Epithelial cell of proximal tubule (primary cell): ENCODE results near the gene DISP3. TPM values are rescaled to one million over a fixed set of nuclear protein-coding genes. Genes with fewer than 3 reads are reported as not detected.

Source experiments
- DNase-seq: peaks from one replicate; pipeline ENCODE4 v3.0.0-alpha.2; 2011; ENCODE audit warnings: low read depth
- H3K4me3 ChIP-seq: 2 replicates; pipeline ENCODE4 v1.5.1; 2011; ENCODE audit warnings: low read depth, mild to moderate bottlenecking, low read length
- CTCF ChIP-seq: conservative IDR thresholded peaks from 2 replicates; pipeline ENCODE4 v1.5.1; 2012; ENCODE audit warnings: low read depth, mild to moderate bottlenecking, low read length
- total RNA-seq: library from RNA; depleted of rRNA; stranded (reverse); fragments of >200 nt; gene quantifications from 2 replicates; pipeline ENCODE4 v1.2.3, GENCODE V29; 2015

Gene DISP3
- total RNA-seq, 1 donor from 2014 or later: 0.29 TPM

- no peak for TF ChIP-seq CTCF
- no peak overlapping the region for H3K4me3 ChIP-seq
- no peak for DNase-seq
Observed at GRCh38 chr1:11468878-11469277, 10.1 kb upstream of the DISP3 start.

GRCh38 chr1:11470912-11471311, 8.0 kb upstream of the DISP3 start:
- no peak for DNase-seq
- no peak overlapping the region for H3K4me3 ChIP-seq
- no peak for TF ChIP-seq CTCF

- no peak for TF ChIP-seq CTCF
- no peak for DNase-seq
- H3K4me3 ChIP-seq: no peak overlapping the region
Observed at GRCh38 chr1:11471473-11471872, 7.5 kb upstream of the DISP3 start.

DNA sequence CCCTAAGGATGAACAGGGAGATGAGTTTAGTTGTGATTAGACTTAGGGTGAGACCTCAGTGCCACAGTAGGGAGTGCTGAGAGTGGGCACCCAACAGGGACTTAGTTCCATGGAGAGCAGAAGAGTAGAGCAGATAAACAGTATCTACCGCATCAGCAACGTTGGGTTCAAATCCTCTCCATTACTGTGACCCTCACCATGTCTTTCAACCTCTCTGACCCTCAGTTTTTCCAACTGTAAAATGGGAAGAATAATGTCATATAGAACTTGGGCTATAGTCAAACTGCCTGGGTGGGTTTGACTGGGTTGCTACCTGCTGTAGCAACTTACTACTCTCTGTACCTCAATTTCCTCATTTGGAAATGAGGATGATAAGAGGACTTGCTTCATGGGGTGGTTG, 6.7 kb upstream of the DISP3 start:
- DNase-seq: no peak
- no peak for TF ChIP-seq CTCF
- no peak overlapping the region for H3K4me3 ChIP-seq

GRCh38 chr1:11472741-11473140, 6.2 kb upstream of the DISP3 start:
- DNase-seq: no peak
- no peak for TF ChIP-seq CTCF
- no peak overlapping the region for H3K4me3 ChIP-seq

DNA sequence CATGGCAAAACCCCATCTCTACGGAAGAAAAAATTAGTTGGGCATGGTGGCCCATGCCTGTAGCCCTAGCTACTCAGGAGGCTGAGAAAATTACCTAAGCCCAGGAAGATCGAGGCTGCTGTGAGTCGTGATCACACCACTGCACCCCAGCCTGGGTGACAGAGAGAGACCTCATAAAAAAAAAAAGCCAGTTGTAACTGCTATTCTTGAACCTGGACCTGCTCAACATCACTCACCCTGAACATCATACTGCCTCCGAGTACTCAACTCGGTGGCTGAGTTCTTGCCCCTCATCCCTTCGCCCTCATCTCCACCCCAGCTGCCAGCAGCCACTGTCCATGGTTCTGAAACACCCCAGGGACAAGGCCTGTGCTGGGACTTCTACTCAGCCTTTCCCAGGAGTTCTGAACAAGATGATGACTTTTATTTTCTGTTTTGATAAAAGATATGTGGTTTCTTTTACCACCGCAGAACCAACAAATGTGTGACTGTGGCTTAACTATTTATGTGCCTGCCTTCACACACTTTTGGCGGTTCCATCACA, 5.4 kb upstream of the DISP3 start:
- no peak for DNase-seq
- TF ChIP-seq CTCF: no peak
- H3K4me3 ChIP-seq: no peak overlapping the region

DNA sequence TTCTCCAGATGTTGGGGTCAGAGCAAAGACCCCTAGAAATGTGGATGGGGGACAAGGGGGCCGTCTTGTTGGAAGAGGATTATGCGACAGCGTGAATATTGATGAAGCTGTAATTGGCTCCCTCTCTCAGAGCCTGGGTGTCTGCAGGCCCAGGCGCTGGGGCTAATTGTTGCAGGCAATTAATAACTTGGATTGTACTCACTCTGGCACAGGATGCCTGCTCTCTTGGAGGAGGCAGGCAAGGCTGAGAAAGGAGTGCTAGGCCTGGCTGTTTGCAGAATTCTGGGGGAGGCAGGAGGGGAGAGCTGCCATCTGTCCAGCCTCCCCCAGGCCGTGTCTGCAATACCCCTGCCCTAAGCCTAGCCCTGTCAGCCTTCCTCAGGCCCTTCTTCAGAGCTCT, 4.1 kb upstream of the DISP3 start:
- H3K4me3 ChIP-seq: no peak overlapping the region
- no peak for TF ChIP-seq CTCF
- DNase-seq: no peak
